ENCODE results near the gene MICAL3.

DNA sequence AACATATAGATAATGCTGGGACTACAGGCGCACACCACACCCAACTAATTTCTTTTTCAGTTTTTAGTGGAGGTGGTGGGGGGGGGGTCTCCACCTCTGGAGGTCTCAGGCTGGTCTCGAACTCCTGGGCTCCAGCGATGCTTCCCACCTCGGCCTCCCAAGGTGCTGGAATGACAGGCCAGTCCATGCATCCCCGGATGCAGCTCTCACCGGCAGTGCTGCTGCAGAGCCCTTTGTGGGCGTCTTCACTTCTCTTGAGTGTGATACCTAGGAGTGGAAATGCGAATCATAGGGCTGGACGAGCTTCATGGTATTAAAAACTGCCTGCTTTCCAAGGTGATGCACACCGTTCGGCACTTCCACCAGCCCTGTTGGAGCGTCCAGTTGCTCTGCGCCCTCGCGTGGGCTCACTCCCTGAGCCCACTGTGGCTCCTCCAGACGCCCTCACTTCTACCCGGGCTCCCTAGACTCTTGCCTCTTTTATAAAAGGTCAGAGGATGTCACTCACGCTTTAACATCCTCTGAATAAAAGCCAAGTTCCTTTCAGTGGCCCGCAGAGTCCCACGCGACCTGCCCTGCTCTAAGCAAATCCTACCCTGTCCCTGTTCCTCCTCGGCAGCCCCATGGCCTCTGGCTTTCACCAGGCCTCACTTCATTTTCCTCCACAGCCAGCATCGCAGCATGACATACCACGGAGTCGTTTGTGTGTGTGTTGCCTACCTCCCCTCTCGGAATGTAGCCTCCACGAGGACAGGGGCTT is 249.3 kb downstream of the MICAL3 start:
- TF ChIP-seq, protein P1, sequence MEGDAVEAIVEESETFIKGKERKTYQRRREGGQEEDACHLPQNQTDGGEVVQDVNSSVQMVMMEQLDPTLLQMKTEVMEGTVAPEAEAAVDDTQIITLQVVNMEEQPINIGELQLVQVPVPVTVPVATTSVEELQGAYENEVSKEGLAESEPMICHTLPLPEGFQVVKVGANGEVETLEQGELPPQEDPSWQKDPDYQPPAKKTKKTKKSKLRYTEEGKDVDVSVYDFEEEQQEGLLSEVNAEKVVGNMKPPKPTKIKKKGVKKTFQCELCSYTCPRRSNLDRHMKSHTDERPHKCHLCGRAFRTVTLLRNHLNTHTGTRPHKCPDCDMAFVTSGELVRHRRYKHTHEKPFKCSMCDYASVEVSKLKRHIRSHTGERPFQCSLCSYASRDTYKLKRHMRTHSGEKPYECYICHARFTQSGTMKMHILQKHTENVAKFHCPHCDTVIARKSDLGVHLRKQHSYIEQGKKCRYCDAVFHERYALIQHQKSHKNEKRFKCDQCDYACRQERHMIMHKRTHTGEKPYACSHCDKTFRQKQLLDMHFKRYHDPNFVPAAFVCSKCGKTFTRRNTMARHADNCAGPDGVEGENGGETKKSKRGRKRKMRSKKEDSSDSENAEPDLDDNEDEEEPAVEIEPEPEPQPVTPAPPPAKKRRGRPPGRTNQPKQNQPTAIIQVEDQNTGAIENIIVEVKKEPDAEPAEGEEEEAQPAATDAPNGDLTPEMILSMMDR (conservative IDR thresholded peaks at IDR 0.05; ENCODE audit: low read depth, low read length) = no peak
- TF ChIP-seq EZH2 (IDR thresholded peaks at IDR 0.05; ENCODE audit: low read length, unreplicated experiment) (no peak), EZH2phosphoT487 (IDR thresholded peaks at IDR 0.05; ENCODE audit: borderline replicate concordance, low read length) (no peak)
